ENCODE data around the gene LOXL1. TPM values are rescaled to one million over a fixed set of nuclear protein-coding genes. Genes with fewer than 3 reads are reported as not detected.
"Not testable (repeated sequence)": the region's sequence is repeated elsewhere in the genome, so short reads cannot be mapped to it uniquely, and the experiment has no call there.

The LOXL1 gene
- total RNA-seq, 2 experiments from 2014 or later = not detected

- ChIA-PET CTCF (ENCODE audit: unreplicated experiment) (interaction anchor here (0.7 kb wide), 1 partner anchor 11 kb away, joined by 3 read pairs; no protein-coding TSS in a partner anchor), POLR2A (interaction anchor here (0.6 kb wide), 1 partner anchor 12 kb away, joined by 3 read pairs; no protein-coding TSS in a partner anchor)
- DNase-seq (ENCODE audit: low spot score) = peak; percentile 77
- TF ChIP-seq EZH2phosphoT487 (IDR thresholded peaks at IDR 0.05; ENCODE audit: borderline replicate concordance, low read depth, low read length) = no peak
- TF ChIP-seq CTCF (conservative IDR thresholded peaks at IDR 0.05; ENCODE audit: low read length) = peak; percentile 45; the same call in 1 of the 2 replicates
- H2AFZ ChIP-seq (ENCODE audit: low read length) = peak overlapping the region; percentile 39; the same call in 1 of the 2 replicates
- peak overlapping the region; percentile 27 for H3K27ac ChIP-seq (ENCODE audit: low read depth, low read length, poor library complexity, severe bottlenecking)
- H4K20me1 ChIP-seq (ENCODE audit: insufficient read depth, low read length) = no peaks in the 10 kb centered on the region
- BruUV-seq (replicated peaks) = no TSS peak
- H3K4me3 ChIP-seq (ENCODE audit: low read depth, low read length, poor library complexity, severe bottlenecking) = peak overlapping the region; percentile 11
- no peaks in the 10 kb centered on the region for H3K79me2 ChIP-seq (ENCODE audit: insufficient read depth, low read depth, low read length)
- no peaks in the 10 kb centered on the region for H3K9me3 ChIP-seq (ENCODE audit: low read length)
- intact Hi-C loops (cut with micrococcal nuclease; ENCODE audit: unreplicated experiment) = no loop called here
- no peaks in the 10 kb centered on the region for H3K9me2 ChIP-seq (ENCODE audit: insufficient read depth, low read length)
- no peaks in the 10 kb centered on the region for H3K36me3 ChIP-seq (ENCODE audit: insufficient read depth, low read length)
- peak overlapping the region; percentile 57 for H3K4me2 ChIP-seq (ENCODE audit: low read length)
- H3K4me1 ChIP-seq (ENCODE audit: insufficient read depth, low read length, poor library complexity, severe bottlenecking) = peaks cover 22% of the 10 kb centered on the region
These were observed 32.8 kb downstream of the LOXL1 start for GRCh38 chr15:73959012-73959581.

GRCh38 chr15:73959801-73960200, 33.5 kb downstream of the LOXL1 start:
- no TSS peak for BruUV-seq (replicated peaks)
- H3K79me2 ChIP-seq (ENCODE audit: insufficient read depth, low read depth, low read length) = no peaks in the 10 kb centered on the region
- ChIA-PET POLR2A (no interaction called here), CTCF (ENCODE audit: unreplicated experiment) (no interaction called here)
- peak overlapping the region; percentile 39; the same call in 1 of the 2 replicates for H2AFZ ChIP-seq (ENCODE audit: low read length)
- no peaks in the 10 kb centered on the region for H3K9me2 ChIP-seq (ENCODE audit: insufficient read depth, low read length)
- no peaks in the 10 kb centered on the region for H4K20me1 ChIP-seq (ENCODE audit: insufficient read depth, low read length)
- H3K9me3 ChIP-seq (ENCODE audit: low read length) = no peaks in the 10 kb centered on the region
- peak overlapping the region; percentile 27 for H3K27ac ChIP-seq (ENCODE audit: low read depth, low read length, poor library complexity, severe bottlenecking)
- peak overlapping the region; percentile 57 for H3K4me2 ChIP-seq (ENCODE audit: low read length)
- TF ChIP-seq EZH2phosphoT487 (IDR thresholded peaks at IDR 0.05; ENCODE audit: borderline replicate concordance, low read depth, low read length) = no peak
- TF ChIP-seq CTCF (conservative IDR thresholded peaks at IDR 0.05; ENCODE audit: low read length) = no peak
- no peaks in the 10 kb centered on the region for H3K36me3 ChIP-seq (ENCODE audit: insufficient read depth, low read length)
- no peak overlapping the region for H3K4me3 ChIP-seq (ENCODE audit: low read depth, low read length, poor library complexity, severe bottlenecking)
- H3K4me1 ChIP-seq (ENCODE audit: insufficient read depth, low read length, poor library complexity, severe bottlenecking) = peaks cover 23% of the 10 kb centered on the region
- intact Hi-C loops (cut with micrococcal nuclease; ENCODE audit: unreplicated experiment) = no loop called here
- no peak for DNase-seq (ENCODE audit: low spot score)

DNA sequence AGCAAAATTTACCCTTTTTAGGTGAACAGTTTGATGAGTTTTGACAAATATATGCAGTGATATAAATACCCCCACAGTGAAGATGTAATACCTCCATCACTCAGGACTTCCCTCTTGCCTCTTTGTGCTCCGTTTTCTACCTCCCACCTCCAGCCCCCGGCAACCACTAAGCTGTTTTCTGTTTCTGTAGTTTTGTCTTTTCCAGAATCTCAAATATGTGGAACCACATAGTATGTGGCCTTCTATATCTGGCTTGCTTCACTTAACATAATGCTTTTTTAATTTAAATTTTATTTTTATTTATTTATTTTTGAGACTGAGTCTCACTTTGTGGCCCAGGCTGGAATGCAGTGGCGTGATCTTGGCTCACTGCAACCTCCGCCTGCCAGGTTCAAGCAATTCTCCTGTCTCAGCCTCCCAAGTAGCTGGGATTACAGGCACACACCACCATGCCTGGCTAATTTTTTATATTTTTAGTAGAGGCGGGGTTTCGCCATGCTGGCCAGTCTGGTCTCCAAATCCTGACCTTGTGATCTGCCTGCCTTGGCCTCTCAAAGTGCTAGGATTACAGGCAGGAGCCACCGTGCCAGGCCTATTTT, 34.3 kb downstream of the LOXL1 start:
- intact Hi-C loops (cut with micrococcal nuclease; ENCODE audit: unreplicated experiment); H3K79me2 ChIP-seq (ENCODE audit: insufficient read depth, low read depth, low read length); H3K4me3 ChIP-seq (ENCODE audit: low read depth, low read length, poor library complexity, severe bottlenecking); H3K9me2 ChIP-seq (ENCODE audit: insufficient read depth, low read length); POLR2A ChIA-PET; CTCF ChIA-PET (ENCODE audit: unreplicated experiment); H3K9me3 ChIP-seq (ENCODE audit: low read length); BruUV-seq (replicated peaks); H3K27ac ChIP-seq (ENCODE audit: low read depth, low read length, poor library complexity, severe bottlenecking); H2AFZ ChIP-seq (ENCODE audit: low read length); H3K36me3 ChIP-seq (ENCODE audit: insufficient read depth, low read length); H4K20me1 ChIP-seq (ENCODE audit: insufficient read depth, low read length); DNase-seq (ENCODE audit: low spot score); H3K4me2 ChIP-seq (ENCODE audit: low read length): not testable (repeated sequence)
- peaks cover 30% of the 10 kb centered on the region for H3K4me1 ChIP-seq (ENCODE audit: insufficient read depth, low read length, poor library complexity, severe bottlenecking)
